GM23338 (cell line): ENCODE results near the gene WRNIP1. TPM values are rescaled to one million over a fixed set of nuclear protein-coding genes. Genes with fewer than 3 reads are reported as not detected.

ENCODE experiments used
- ATAC-seq: fragments of 200-7000 bp; cut with Tn5 transposase; 3 replicates; pipeline ENCODE4 v1.9.1; 2020
- DNase-seq: peaks from one replicate; pipeline ENCODE4 v3.0.0-alpha.2; 2015; ENCODE audit warnings: low spot score
- H2AFZ ChIP-seq: fragments of 200-600 bp; sonication (generic); 2 replicates; pipeline ENCODE4 v1.8.0; 2016; ENCODE audit warnings: antibody characterized with exemption, mild to moderate bottlenecking, moderate library complexity
- H3F3A ChIP-seq: fragments of 200-600 bp; sonication (generic); replicated peaks from 2 replicates; pipeline ENCODE4 v1.8.0; 2017; ENCODE audit warnings: antibody characterized with exemption, mixed run types, low read depth
- H3K27ac ChIP-seq: fragments of 200-600 bp; sonication (generic); 2 replicates; pipeline ENCODE4 v1.6.1; 2016; ENCODE audit warnings: low read depth
- H3K27me3 ChIP-seq: fragments of 200-600 bp; sonication (generic); 2 replicates; pipeline ENCODE4 v1.8.0; 2016; ENCODE audit warnings: mild to moderate bottlenecking, mixed run types, moderate library complexity; ENCODE audit not compliant: insufficient read depth
- H3K36me3 ChIP-seq: fragments of 200-600 bp; sonication (generic); 2 replicates; pipeline ENCODE4 v1.8.0; 2016; ENCODE audit warnings: mild to moderate bottlenecking; ENCODE audit not compliant: insufficient read depth
- H3K4me1 ChIP-seq: fragments of 200-600 bp; sonication (generic); 2 replicates; pipeline ENCODE4 v1.8.0; 2016; ENCODE audit warnings: mild to moderate bottlenecking, moderate library complexity; ENCODE audit not compliant: insufficient read depth
- H3K4me2 ChIP-seq: fragments of 200-600 bp; sonication (generic); 2 replicates; pipeline ENCODE4 v1.7.1; 2017; ENCODE audit warnings: mixed run types
- H3K4me3 ChIP-seq: fragments of 200-600 bp; sonication (generic); 2 replicates; pipeline ENCODE4 v1.6.1; 2016; ENCODE audit warnings: mixed run types
- H3K79me2 ChIP-seq: fragments of 200-600 bp; sonication (generic); replicated peaks from 2 replicates; pipeline ENCODE4 v1.8.0; 2017; ENCODE audit warnings: mild to moderate bottlenecking; ENCODE audit not compliant: insufficient read depth
- H3K9me2 ChIP-seq: fragments of 200-600 bp; sonication (generic); 2 replicates; pipeline ENCODE4 v1.8.0; 2017; ENCODE audit not compliant: insufficient read depth
- H4K20me1 ChIP-seq: fragments of 200-600 bp; sonication (generic); replicated peaks from 2 replicates; pipeline ENCODE4 v1.8.0; 2017; ENCODE audit warnings: mild to moderate bottlenecking; ENCODE audit not compliant: insufficient read depth
- H3K27ac Mint-ChIP-seq: 2 replicates; pipeline ENCODE4 v1.8.0; 2020; ENCODE audit warnings: inconsistent platforms, mild to moderate bottlenecking, moderate library complexity, mixed read lengths
- H3K27me3 Mint-ChIP-seq: 3 replicates; pipeline ENCODE4 v1.8.0; 2022; ENCODE audit warnings: low read depth, mild to moderate bottlenecking, moderate library complexity, mixed read lengths, inconsistent platforms; ENCODE audit not compliant: insufficient read depth, poor library complexity
- H3K36me3 Mint-ChIP-seq: 3 replicates; pipeline ENCODE4 v1.8.0; 2021; ENCODE audit warnings: low read depth, mild to moderate bottlenecking, inconsistent platforms, moderate library complexity, mixed read lengths
- H3K4me1 Mint-ChIP-seq: 3 replicates; pipeline ENCODE4 v1.8.0; 2020; ENCODE audit warnings: mild to moderate bottlenecking, inconsistent platforms, mixed read lengths
- H3K4me3 Mint-ChIP-seq: 3 replicates; pipeline ENCODE4 v1.8.0; 2021; ENCODE audit warnings: moderate library complexity, mild to moderate bottlenecking, inconsistent platforms, mixed read lengths
- H3K9me3 Mint-ChIP-seq: 3 replicates; pipeline ENCODE4 v1.8.0; 2020; ENCODE audit warnings: moderate library complexity, mild to moderate bottlenecking, inconsistent platforms, mixed read lengths
- CREB1 ChIP-seq: fragments of 250-450 bp; sonication (Bioruptor Pico); IDR thresholded peaks from 2 replicates; pipeline ENCODE4 v1.5.0; 2020; ENCODE audit warnings: low read depth, mild to moderate bottlenecking, moderate library complexity
- CTCF ChIP-seq, 2 experiments: fragments of 200-600 bp in 1 of 2; sonication (generic) in 1 of 2; conservative IDR thresholded peaks; 2 replicates each; pipeline versions ENCODE4 v1.5.1 to v1.6.1; 2016 to 2017; ENCODE audit warnings: antibody characterized with exemption in 2 of 2, low read depth in 2 of 2, mild to moderate bottlenecking in 2 of 2, moderate library complexity in 1 of 2
- ETS1 ChIP-seq: IDR thresholded peaks from 2 replicates; pipeline ENCODE4 v1.6.1; 2016; ENCODE audit warnings: antibody characterized with exemption
- EZH2 ChIP-seq: fragments of 200-600 bp; sonication (generic); IDR thresholded peaks from one replicate; pipeline ENCODE4 v1.8.0; 2017; ENCODE audit warnings: antibody characterized with exemption, mild to moderate bottlenecking, low read depth; ENCODE audit not compliant: unreplicated experiment
- EZH2phosphoT487 ChIP-seq: fragments of 200-600 bp; sonication (generic); IDR thresholded peaks from one replicate; pipeline ENCODE4 v1.8.1; 2018; ENCODE audit warnings: antibody characterized with exemption; ENCODE audit not compliant: unreplicated experiment
- JUNB ChIP-seq: IDR thresholded peaks from one replicate; pipeline ENCODE4 v1.6.1; 2016; ENCODE audit warnings: antibody characterized with exemption; ENCODE audit not compliant: unreplicated experiment
- NANOG ChIP-seq: IDR thresholded peaks from 2 replicates; pipeline ENCODE4 v1.6.1; 2016; ENCODE audit warnings: antibody characterized with exemption, borderline replicate concordance
- POLR2AphosphoS5 ChIP-seq: IDR thresholded peaks from 2 replicates; pipeline ENCODE4 v1.6.1; 2016; ENCODE audit warnings: antibody characterized with exemption, low read depth
- REST ChIP-seq: IDR thresholded peaks from one replicate; pipeline ENCODE4 v1.6.1; 2018; ENCODE audit warnings: antibody characterized with exemption; ENCODE audit not compliant: unreplicated experiment
- STAT1 ChIP-seq: IDR thresholded peaks from one replicate; pipeline ENCODE4 v1.6.1; 2016; ENCODE audit warnings: antibody characterized with exemption; ENCODE audit not compliant: unreplicated experiment
- ZNF114 ChIP-seq: fragments of 250-450 bp; sonication (Bioruptor Pico); IDR thresholded peaks from 2 replicates; pipeline ENCODE4 v1.5.0; 2020; ENCODE audit warnings: mild to moderate bottlenecking, moderate library complexity
- ZNF331 ChIP-seq: fragments of 250-450 bp; sonication (Bioruptor Pico); IDR thresholded peaks from 2 replicates; pipeline ENCODE4 v1.5.0; 2020; ENCODE audit warnings: low read depth, mild to moderate bottlenecking, moderate library complexity
- ZNF462 ChIP-seq: fragments of 250-450 bp; sonication (Bioruptor Pico); IDR thresholded peaks from 2 replicates; pipeline ENCODE4 v1.5.0; 2020; ENCODE audit warnings: mild to moderate bottlenecking, moderate library complexity
- polyA plus RNA-seq: library from polyadenylated mRNA; unstranded; fragments of >200 nt; fragmentation: Nextera tagmentation; extraction: Ambion mirVana; gene quantifications from 2 replicates; pipeline ENCODE4 v1.2.1, GENCODE V29; 2016
- total RNA-seq: library from RNA; depleted of rRNA; stranded (reverse); fragments of >200 nt; shearing (Covaris generic); gene quantifications from 2 replicates; pipeline ENCODE4 v1.2.3, GENCODE V29; 2014

Gene WRNIP1
- total and polyA plus RNA-seq, 2 experiments from 2014 or later = 27.6 to 66.0 TPM

GRCh38 chr6:2734488-2735166 lies 30.6 kb upstream of the WRNIP1 start:
- Mint-ChIP-seq H3K4me1 (peaks cover 61% of the 10 kb centered on the region), H3K36me3 (no peaks in the 10 kb centered on the region), H3K27ac (peak overlapping the region; percentile 32; the same call in 1 of the 2 replicates), H3K4me3 (peak overlapping the region; percentile 31; the same call in 2 of the 3 replicates), H3K27me3 (peaks cover 1% of the 10 kb centered on the region), H3K9me3 (no peaks in the 10 kb centered on the region)
- no peaks in the 10 kb centered on the region for H3K27me3 ChIP-seq
- ATAC-seq (peak; percentile 70), DNase-seq (peak; percentile 59)
- no peaks in the 10 kb centered on the region for H4K20me1 ChIP-seq
- no peak overlapping the region; the same call in 1 of the 2 replicates for H3K4me3 ChIP-seq
- H3K4me1 ChIP-seq = peaks cover 34% of the 10 kb centered on the region
- H3K79me2 ChIP-seq = no peaks in the 10 kb centered on the region
- H3K27ac ChIP-seq = no peak overlapping the region
- no peaks in the 10 kb centered on the region for H3K36me3 ChIP-seq
- no peaks in the 10 kb centered on the region for H3F3A ChIP-seq
- no peak overlapping the region for H2AFZ ChIP-seq
- no peaks in the 10 kb centered on the region for H3K9me2 ChIP-seq
- peak overlapping the region; percentile 44; the same call in 1 of the 2 replicates for H3K4me2 ChIP-seq
- TF ChIP-seq REST = no peak
- TF ChIP-seq STAT1 = no peak
- TF ChIP-seq ZNF331 (CRISPR knock-in tag) = no peak
- no peak for TF ChIP-seq EZH2phosphoT487
- TF ChIP-seq CTCF (conservative IDR thresholded peaks at IDR 0.05; ENCODE audit: low read depth in 2 of 2) = no peak
- TF ChIP-seq JUNB = no peak
- no peak for TF ChIP-seq ZNF462 (CRISPR knock-in tag)
- TF ChIP-seq ETS1 = no peak
- TF ChIP-seq ZNF114 (CRISPR knock-in tag) = no peak
- no peak for TF ChIP-seq NANOG
- TF ChIP-seq POLR2AphosphoS5 = no peak
- TF ChIP-seq CREB1 (CRISPR knock-in tag) = no peak
- TF ChIP-seq EZH2 = no peak
